GM18508 (cell line): ENCODE results near the gene C1orf226.

Experiments used
- ATAC-seq: cut with Tn5 transposase; IDR thresholded peaks from one replicate; pipeline ENCODE4 v1.9.1; 2021; ENCODE audit warnings: moderate number of reproducible peaks; ENCODE audit not compliant: insufficient read depth, unreplicated experiment

The C1orf226 gene

GRCh38 chr1:162364498-162364897 is 17.0 kb upstream of the C1orf226 start:
- no peak for ATAC-seq

- no peak for ATAC-seq
Observed at GRCh38 chr1:162365284-162366020, 16.1 kb upstream of the C1orf226 start.

- no peak for ATAC-seq
Observed at GRCh38 chr1:162366149-162366548, 15.4 kb upstream of the C1orf226 start.

- ATAC-seq = no peak
Observed at GRCh38 chr1:162366671-162367070, 14.9 kb upstream of the C1orf226 start.

- ATAC-seq = no peak
Observed at GRCh38 chr1:162367073-162367472, 14.5 kb upstream of the C1orf226 start.

- no peak for ATAC-seq
Observed at GRCh38 chr1:162367772-162368171, 13.8 kb upstream of the C1orf226 start.

- ATAC-seq = no peak
Observed at GRCh38 chr1:162368451-162368850, 13.1 kb upstream of the C1orf226 start.

GRCh38 chr1:162369571-162369970 is 12.0 kb upstream of the C1orf226 start:
- no peak for ATAC-seq

GRCh38 chr1:162370161-162370560 is 11.4 kb upstream of the C1orf226 start:
- ATAC-seq = no peak

- ATAC-seq = no peak
Observed at GRCh38 chr1:162370721-162371120, 10.8 kb upstream of the C1orf226 start.

GRCh38 chr1:162371611-162372010 is 9.9 kb upstream of the C1orf226 start:
- ATAC-seq = no peak

GRCh38 chr1:162372159-162373071 is 9.1 kb upstream of the C1orf226 start:
- ATAC-seq = no peak

- ATAC-seq = no peak
Observed at GRCh38 chr1:162373072-162373427, 8.5 kb upstream of the C1orf226 start.

- ATAC-seq = no peak
Observed at GRCh38 chr1:162373541-162374260, 7.8 kb upstream of the C1orf226 start.

GRCh38 chr1:162374406-162374805 is 7.1 kb upstream of the C1orf226 start:
- ATAC-seq = no peak

GRCh38 chr1:162375463-162375862 is 6.1 kb upstream of the C1orf226 start:
- ATAC-seq = no peak

- no peak for ATAC-seq
Observed at GRCh38 chr1:162376691-162377090, 4.8 kb upstream of the C1orf226 start, which contains the start of gene SPATA46. TSS of gene SPATA46 (minus strand) at chr1:162376854. CDS start at chr1:162376790, 64 bp downstream.

- ATAC-seq = no peak
Observed at GRCh38 chr1:162380061-162380846, 1.3 kb upstream of the C1orf226 start.

- ATAC-seq = no peak
Observed at GRCh38 chr1:162381941-162382750, 618 bp downstream of the C1orf226 start.
